GM18520 (cell line): ENCODE data around the gene SPACA5.
"Not testable (repeated sequence)": the region's sequence is repeated elsewhere in the genome, so short reads cannot be mapped to it uniquely, and the experiment has no call there.

Experiments used
- ATAC-seq: cut with Tn5 transposase; IDR thresholded peaks from one replicate; pipeline ENCODE4 v1.9.1; 2021; ENCODE audit not compliant: unreplicated experiment

The SPACA5 gene

GRCh38 chrX:48021026-48021900 is 14.5 kb downstream of the SPACA5 start:
- no peak for ATAC-seq

DNA sequence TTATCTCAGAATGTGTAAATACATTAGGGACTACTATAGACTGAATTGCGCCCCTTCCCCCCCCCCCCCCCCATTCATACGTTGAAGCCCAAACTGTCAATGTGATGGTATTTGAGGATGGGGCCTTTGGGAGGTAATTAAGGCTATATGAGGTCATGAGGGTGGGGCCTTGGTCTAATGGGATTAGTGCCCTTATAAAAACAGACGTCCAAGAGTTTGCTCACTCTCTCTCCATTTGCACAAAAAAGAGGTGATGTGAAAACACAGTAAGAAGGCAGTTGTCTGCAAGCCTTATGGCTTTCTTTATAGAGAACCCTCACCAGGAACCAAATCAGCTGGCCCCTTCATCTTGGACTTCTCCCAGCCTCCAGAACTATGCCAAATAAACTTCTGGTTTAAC is 15.3 kb downstream of the SPACA5 start:
- no peak for ATAC-seq

DNA sequence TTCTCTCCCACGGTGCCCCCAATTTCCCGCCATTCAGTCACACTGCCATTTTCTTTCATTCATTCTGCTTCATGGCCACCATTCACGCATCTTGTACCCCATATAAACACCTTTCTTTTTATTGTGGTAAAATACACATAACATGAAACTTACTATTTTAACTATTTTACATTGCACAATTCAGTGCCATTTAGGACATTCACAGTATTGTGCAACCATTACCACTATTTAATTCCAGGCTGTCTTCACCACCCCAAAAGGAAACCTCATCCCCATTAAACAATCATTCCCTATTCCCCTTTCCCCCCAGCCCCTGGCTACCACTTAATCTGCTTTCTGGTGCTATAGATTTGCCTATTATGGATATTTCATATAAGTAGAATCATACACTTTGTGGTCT is 15.9 kb downstream of the SPACA5 start:
- ATAC-seq: no peak

- ATAC-seq: no peak
These were observed 18.8 kb downstream of the SPACA5 start for GRCh38 chrX:48025561-48025960.

DNA sequence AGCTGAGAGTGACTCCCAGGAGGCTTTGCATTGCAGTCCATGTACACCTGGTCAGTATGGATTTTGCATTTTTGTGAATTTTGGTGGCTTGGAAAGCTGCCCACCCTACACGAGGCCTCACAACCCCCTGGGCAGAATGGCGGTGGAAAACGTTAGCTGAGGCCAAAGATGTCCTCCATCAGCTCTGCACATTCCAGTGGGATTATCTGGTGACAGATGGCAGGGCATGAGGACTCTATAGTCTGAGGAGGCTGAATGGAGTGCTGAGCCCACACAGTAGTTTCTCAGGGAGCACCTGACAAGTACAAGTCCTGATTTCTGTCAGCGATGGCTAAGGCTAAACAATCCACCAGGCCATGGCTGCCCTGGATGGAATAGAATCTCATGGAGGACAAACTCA is 20.8 kb downstream of the SPACA5 start:
- ATAC-seq: not testable (repeated sequence)

DNA sequence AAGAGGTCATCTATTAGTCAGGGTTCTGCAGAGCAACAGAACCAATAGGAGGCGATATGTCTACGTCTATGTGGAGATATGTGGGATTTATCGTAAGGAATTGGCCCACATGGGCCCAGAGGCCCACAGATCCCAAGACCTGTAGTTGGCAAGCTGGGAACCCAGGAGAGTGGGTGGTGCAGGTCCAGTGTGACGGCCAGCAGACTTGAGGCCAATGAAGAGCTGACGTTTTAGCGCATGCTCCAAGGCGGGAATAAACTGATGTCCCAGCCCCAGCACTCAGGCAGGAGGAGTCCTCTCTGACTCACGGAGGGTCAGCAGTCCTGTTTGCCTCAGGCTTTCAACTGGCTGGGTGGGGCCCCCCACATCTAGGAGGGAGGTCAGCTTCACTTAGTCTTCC is 21.3 kb downstream of the SPACA5 start:
- ATAC-seq: no peak

DNA sequence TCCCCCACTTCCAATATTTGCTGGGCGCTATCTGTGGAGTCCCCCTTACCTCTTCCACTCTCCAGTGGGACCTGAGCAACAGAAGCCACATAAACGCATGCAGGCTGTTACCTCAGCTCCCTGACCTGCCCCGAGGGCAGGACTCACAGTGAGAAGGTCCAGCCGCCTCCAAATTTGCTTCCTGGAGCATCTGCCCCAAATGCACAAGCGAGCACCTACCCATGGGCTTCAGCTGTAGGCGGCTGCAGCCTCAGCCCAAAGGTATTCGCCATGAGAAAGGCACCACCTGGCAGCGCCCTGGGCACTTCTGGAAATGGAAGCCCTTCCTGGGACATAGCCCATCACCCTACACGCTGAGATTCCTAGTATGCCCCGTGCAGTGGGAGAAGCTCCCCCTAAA is 23.4 kb downstream of the SPACA5 start:
- ATAC-seq: no peak

DNA sequence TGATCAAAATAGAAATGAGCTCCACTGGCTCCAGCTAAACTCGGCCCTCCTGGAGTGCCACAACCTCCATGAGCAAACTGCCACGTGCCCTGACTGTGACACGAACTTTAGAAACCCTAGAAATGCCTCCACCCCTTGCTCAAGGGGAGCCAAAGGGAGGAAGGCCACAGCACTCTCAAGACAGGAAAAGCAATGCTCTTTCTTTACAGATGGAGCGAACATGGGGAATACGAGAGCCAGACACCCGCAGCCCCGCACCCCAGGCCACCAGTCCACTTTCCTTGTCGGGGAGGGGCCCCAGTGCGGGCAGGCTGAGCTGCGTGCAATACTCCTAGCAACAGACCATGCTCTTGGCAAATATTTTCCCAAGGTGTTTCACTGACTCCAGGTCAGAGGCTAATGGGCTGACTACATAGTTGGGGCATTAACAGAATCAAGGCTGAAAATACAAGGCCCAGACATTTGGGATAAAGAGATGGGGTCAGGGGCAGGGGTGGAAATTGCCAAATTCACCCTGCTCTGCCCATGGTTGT is 23.9 kb downstream of the SPACA5 start:
- ATAC-seq: not testable (repeated sequence)

- no peak for ATAC-seq
These were observed 29.1 kb downstream of the SPACA5 start for GRCh38 chrX:48035891-48036290.

DNA sequence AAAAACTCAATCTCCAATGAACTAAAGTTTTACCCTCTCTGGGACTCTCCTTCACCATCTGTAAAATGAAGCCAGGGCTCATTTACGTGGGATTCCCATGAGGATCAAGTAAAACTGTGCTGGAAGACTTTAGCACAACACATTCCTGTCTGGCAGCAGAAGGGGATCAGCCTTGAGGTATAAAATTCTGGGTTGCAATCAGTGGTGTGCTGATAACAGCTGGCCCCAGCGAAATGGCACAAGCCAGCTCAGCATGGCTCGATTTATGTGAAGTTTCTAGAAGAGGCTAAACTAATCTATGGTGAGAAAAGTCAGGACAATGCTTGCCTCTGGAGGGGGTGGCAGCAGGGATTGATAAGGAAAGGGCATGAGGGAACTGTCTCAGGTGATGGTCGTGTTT is 36.3 kb downstream of the SPACA5 start:
- ATAC-seq: no peak

- no peak for ATAC-seq
These were observed 38.9 kb downstream of the SPACA5 start for GRCh38 chrX:48045410-48046311.

- no peak for ATAC-seq
These were observed 40.1 kb downstream of the SPACA5 start for GRCh38 chrX:48046846-48047245.

DNA sequence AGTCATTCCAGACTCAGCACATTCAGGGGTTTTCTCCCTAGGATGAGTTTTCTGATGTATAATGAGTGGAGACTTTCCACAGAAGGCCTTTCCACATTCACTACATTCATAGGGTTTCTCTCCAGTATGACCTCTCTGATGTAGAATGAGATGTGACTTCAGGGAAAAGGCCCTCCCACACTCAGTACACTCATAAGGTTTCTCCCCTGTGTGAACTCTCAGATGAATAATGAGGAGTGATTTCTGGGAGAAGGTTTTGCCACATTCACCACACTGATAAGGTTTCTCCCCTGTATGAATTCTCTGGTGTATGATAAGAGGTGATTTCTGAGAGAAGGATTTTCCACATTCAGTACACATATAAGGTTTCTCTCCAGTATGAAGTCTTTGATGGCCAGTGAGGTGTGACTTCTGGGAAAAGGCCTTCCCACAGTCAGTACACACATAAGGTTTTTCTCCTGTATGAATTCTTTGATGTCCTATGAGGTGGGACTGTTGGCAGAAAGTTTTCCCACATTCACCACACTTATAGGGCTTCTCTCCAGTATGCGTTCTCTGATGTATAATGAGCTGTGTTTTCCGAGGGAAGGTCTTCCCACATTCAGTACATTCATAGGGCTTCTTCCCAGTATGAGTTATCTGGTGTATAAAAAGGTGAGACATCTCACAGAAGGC is 52.0 kb downstream of the SPACA5 start:
- ATAC-seq: no peak

GRCh38 chrX:48059296-48059639 is 52.5 kb downstream of the SPACA5 start:
- no peak for ATAC-seq
